GM19193 (cell line): Measurements from ENCODE around the gene BSG.

ENCODE experiments used
- POLR2A ChIP-seq: IDR thresholded peaks from 4 replicates; pipeline ENCODE4 v1.6.1; 2011; ENCODE audit not compliant: insufficient read depth, insufficient read length; ENCODE audit errors: extremely low read depth

BSG gene

DNA sequence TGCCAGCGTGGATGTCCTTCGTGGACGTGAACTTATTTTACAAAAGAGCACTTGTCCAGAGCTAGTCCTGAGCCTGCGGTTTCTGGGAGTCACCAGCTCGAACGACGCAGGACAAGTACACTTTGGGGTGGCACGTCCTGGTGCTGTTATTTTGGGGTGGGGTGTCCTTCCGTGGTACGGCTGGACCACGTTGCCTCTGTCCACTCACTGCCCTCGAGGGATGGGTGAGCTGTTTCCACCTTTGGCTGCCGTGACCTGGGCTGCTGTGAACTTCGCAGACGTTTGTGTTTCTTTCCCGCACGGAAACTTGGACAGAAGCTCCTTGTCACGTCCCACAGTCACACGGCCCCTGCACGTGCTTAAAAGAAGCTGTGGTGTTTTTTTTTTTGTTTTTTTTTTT, 17.6 kb upstream of the BSG start:
- TF ChIP-seq POLR2A: no peak

DNA sequence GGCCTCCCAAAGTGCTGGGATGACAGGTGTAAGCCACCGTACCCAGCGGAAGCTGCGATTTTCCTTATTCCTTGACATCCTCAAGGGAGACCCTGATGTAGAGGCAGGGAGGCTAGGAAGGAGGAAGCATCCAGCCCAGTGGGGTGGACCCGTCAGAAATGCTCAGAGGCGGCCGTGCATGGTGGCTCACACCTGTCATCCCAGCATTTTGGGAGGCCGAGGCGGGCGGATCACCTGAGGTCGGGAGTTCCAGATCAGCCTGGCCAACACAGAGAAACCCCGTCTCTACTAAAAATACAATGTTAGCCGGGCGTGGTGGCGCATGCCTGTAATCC, 17.0 kb upstream of the BSG start:
- no peak for TF ChIP-seq POLR2A

DNA sequence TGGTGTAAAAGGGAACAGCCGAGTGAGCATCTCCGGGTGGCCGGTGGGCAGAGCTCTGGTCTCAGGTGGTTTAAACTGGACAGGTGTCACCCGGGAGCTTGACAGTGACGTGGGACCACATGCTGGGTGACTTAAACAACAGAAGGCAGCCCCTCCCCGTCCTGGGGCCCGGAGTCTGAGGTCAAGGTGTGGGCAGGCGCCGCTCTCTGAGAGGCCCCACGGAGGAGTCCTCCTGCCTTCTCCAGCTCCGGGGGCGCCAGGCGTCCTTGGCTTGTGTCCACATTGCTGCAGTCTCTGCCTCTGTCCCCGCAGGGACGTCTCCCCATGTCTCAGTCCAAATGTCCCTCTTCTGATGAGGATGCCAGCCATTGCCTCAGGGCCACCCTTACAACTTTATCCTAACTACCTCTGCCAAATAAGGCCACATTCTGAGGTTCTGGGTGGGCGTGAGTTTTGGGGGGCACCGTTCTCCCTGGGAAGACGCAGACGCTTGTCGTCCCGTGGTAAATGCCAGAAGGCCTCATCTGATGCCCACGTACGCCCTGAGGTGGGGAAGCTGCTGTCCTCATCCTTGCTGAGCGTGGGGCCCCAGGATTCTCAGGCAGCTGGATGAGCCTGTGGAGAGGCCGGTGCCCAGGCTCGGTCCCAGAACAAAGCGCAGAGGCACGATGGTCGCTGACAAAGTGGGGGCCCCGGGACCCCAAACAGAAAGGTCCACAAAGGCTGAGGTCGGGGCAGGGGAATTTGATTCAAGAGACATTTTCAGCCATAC, 15.6 kb upstream of the BSG start:
- no peak for TF ChIP-seq POLR2A

DNA sequence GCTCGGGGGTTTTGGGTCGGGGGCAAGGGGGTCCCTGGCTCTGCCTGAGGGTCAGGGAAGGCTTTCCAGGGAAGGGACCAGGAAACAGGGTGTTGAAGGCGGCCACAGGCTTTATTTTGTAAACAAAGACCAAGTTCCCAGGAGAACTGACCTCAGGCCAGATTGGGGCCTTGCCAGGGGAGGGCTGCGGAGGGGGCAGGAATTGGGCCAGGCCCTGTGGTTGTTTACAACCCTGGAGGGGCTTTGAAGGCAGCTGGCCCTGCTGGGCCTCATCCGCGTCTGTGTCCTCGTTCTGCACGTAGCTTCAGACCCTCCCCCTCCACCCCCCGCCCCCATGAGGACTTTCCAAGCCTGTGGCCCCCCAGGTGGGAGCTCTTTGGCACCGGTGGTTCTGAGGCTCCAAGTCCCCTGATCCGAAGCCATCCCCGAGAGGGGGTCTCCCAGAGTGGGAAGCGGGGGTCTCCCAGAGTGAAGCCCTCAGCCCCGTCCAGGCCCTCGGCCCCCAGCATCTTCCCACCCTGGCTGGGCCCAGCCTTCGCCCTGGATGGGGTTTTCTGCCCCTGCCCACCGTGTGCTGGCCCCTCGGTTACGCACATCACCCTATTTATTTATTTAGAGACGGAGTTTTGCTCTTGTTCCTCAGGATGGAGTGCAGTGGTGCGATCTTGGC, 13.5 kb upstream of the BSG start:
- no peak for TF ChIP-seq POLR2A

DNA sequence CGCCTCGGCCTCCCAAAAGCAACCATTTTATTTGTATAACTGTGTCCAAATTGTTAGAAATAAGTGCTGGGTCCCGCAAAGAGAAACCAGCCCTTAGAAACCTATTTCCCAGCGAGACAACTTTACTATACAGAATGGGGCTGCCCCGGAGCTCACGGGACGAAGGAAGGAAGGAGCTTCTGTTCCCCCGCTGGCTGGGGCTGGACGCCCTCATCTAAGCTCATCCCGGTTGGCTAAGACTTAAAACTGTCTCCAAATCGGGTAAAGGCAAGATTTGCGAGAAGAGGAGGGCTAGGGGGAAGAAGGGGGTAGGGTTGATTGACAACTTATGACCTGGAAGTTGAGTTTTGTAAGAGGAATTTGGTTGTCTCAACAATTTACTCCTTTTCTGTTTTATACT, 12.3 kb upstream of the BSG start:
- no peak for TF ChIP-seq POLR2A

DNA sequence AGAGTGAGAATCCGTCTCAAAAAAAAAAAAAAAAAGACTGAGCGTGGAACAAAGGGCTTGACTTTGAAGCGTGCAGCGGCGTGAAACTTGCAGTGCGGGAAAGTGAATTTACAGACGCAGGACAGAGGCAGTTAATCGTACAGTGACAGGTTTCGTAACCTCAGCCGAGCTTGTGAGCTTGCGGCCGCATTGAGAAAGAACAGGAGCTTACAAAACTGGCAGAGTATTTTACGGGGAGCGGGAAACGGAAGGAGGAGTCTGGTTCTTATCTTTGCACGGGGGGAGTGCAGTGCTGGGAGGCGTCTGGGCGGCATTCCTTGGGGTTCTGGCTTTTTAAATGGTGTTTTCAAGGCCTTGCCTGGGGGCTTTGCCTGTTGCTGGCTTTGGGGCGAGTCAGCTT, 6.0 kb upstream of the BSG start:
- no peak for TF ChIP-seq POLR2A

DNA sequence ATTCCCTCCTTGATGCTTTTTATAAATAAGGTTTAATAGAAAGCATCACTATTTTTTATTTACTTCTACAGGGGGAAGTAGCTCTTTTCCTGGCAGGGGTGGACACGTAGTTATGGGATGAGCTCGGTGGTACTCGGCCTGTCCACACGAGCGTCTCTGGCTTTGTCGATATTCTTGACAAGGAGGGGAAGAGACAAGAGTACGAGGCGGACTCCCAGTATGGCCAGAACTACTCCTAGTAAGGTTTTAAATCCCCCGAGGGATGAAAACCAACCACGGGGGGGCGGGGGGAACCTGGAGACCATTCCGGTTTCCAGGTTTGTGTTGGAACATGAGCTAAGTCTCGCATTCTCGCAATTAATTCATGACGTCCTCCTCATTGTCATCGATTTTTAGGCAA, 5.6 kb upstream of the BSG start:
- TF ChIP-seq POLR2A: no peak

DNA sequence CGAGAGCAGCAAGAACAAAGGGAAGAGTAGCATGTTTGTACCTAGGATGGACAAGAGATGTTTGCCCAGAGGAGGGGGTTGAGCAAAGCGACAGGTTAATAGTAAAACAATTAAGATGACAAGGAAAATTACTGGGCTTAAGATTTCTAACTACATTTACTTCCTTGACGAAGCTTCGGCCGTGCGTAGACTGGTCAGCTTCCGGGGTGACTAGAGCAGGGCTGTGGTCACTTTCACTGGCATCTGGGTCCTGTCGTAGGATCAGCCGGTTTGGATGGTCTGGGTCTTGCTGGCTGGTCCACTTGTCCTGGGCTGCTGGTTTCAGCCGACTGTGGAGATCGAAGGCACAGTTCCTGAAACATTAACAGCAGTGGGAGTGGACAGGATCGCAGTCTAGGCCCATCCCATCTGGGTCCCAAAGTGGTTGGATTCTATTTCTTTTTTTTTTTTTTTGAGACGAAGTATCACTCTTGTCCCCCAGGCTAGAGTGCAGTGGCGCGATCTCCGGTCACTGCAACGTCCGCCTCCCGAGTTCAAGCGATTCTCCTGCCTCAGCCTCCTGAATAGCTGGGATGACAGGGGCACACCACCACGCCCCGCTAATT, 5.0 kb upstream of the BSG start:
- TF ChIP-seq POLR2A: no peak

DNA sequence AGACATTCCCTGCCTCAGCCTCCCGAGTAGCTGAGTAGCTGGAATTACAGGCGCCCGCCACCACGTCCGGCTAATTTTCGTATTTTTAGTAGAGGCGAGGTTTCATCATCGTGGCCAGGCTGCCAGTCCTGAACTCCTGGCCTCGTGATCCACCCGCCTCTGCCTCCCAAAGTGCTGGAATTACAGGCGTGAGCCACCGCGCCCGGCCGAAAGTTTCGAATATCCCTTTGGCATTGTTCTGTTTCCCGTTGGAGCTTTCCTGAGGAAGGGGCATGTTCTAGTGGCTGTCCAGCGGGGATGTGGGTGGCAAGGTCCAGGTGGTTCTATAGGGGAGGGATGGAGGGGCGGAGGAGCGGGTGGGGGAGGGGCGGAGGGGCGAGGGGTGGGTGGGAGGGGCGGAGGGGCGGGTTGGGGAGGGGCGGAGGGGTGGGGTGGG, 2.1 kb upstream of the BSG start:
- no peak for TF ChIP-seq POLR2A

DNA sequence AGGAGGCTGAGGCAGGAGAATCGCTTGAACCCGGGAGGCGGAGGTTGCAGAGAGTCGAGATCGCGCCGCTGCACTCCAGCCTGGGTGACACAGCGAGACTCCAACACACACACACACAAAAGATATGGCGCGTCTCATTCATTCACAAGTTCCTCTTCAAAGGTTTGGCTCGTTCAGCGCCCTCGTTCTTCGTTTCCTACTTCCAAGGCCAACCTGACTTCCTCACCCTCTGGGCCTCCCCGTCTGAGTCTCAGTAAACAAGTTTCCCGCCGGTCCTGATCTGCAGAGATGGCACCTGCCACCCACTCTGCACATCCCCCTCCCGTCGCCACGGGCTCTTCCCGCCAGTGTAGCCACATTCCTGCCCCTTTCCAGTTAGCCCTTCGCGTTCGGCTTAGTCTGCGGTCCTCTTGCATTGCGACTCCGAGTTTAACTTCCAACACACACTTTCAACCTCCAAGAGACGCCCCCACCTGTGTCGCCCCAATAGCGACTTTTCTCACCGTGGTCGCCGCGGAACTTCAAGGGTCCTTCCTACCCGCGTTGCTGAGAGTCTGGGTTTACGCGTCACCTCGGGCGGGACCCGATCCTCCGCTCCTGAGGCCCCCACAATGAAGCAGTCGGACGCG, 1.3 kb upstream of the BSG start:
- TF ChIP-seq POLR2A: peak; percentile 28

DNA sequence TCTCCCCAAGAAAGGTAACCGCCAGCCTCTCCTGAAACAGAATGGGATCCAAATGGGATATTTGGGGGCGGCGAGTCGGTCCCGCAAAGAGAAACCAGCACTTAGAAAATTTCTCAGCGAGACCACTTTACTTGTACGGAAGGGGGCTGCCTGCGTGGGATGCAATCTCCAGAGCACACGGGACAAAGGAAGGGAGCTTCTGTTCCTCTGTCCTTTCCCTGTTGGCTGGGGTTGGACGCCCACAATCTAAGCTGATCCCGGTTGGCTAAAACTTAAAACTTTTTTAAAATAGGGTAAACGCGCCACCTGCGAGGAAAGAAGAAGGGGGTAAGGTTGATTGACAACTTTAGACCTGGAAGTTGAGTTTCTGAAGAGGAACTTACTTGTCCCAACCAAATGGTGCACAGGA, 826 bp upstream of the BSG start:
- no peak for TF ChIP-seq POLR2A

DNA sequence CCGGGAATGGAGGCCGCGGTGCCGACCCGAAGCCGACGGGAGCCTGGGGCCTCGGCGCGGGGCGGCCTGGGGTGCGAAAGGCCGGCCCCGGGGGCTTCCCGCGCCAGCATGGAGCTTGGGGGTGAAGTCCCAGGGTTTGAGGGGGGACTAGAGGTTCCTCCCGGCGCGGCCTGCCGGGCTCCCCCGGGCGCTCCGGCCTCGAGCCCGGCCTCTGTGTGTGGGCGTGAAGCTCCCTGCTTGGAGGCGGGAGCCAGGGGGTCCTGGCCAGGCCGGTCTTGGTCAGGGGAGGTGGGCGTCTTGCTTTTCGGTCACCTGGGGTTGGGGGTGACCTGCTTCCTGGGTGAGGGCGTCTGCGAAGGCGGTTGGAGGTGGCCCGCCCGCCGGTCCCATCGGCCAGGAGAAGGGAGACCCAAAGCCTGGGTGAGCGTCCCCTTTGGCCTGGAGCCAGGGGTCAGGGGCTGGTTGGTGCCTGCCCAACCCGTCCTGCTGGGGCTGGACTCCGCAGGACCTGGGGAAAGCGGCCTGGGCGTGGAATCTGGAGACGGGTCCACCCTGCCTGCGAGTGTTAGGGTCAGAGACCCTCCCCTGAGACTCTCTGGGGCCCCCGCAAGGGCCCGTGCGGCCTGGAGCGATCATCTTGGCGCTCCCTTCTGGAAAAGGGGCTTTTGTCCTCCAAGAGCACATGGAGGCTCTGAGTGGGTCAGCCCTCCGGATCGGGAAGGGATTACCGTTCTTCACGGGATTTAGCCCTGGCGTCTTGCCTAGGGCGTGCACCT, 535 bp downstream of the BSG start:
- no peak for TF ChIP-seq POLR2A

DNA sequence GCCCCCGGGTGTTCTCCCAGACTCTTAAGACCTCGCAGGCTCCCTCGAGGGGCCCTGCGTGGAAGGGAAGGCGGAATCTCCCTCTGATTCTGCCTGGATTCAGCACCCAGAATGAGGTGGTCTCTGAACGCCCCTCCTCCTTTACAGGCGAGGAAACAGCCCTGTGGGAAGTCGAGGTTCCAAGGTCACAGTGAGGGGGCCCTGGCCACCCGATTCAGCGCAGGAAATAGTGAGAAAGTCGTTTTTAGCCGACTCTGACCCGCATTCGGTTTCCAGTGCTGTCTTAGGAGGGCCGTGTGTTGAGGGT, 1.1 kb downstream of the BSG start:
- TF ChIP-seq POLR2A: no peak

DNA sequence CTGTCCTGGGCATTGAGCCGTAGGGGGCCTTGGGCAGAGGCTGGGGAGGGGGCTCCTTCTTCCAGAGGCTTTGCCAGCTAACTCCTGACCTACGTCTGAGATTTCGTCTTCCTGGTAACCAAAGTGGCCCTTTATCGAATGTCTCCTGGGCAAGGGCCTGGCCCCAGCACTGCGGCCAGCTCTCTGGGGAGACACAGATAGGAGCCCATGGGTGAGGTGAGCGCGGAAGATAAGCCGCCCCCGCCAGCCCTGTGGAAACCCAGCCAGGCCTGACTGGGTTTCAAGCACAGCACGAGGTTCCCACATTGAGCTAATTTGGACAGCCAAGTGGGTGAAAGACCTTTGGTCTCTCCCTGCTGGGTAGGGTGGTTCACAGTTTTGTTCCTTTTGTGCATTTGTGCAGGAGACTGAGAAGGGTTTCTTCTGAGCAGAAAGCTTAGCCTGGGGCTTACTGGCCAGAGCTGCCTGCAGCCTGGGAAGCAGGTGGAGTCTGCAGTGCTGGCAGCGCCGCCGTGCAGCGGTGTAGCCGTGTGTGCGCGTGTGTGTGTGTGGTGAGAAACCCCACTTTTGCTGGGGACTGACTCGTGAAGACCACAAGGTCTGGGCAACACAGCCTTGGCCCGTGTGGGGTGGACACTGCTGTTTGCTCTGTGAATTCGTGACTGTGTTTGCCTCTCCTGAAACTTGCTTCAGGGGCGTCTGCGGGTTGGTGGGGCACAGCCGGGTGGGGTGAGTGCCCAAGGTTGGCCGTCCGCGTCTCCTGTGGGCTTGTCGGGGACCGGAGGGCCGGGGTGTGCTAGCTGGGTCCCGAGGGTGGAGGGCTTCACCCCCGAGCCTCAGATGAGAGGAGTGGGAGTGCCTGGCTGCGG, 2.5 kb downstream of the BSG start:
- no peak for TF ChIP-seq POLR2A
